NCI-H1105 treated with DMSO at 0.1 percent for 48 hours (cell line): ENCODE data around the gene CCDC15.
A peak's percentile ranks its signal among the peaks of the same experiment; 100 is the strongest.
"Not testable (repeated sequence)": the region's sequence is repeated elsewhere in the genome, so short reads cannot be mapped to it uniquely, and the experiment has no call there.

Experiments used
- DNase-seq: peaks from one replicate; lab custom pipeline; 2025; lab: John Stamatoyannopoulos, UW

The CCDC15 gene

GRCh38 chr11:125001079-125001778 is 47.2 kb downstream of the CCDC15 start:
- no peak for DNase-seq

DNA sequence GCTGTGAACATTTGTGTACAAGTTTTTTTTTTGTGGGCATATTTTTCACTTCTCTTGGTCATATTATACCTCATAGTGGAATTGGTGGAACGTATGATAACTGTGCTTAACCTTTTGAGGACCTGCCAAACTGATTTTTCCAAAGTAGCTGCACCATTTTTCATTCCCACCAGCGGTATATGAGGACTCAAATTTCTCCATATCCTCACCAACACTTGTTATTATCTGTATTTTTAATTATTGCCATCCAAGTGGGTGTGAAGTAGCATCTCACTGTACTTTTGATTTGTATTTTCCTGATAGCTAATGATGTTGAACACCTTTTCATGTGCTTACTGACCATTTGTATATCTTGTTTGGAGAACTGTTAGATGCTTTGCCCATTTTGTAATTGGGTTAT is 47.8 kb downstream of the CCDC15 start:
- DNase-seq = no peak

DNA sequence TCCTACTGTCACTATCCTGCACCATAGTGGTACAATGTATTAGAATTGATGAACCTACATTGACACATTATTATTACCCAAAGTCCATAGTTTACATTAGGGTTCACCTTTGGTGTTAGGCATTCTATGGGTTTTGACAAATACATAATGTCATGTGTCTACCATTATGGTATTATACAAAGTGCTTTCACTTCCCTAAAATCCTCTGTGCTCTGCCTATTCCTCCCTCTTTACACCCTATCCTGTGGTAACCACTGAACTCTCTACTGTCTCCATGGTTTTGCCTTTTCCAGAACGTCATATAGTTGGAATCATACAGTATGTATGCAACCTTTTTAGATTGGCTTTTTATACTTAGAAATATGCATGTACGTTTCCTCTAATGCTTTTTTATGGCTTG is 51.5 kb downstream of the CCDC15 start:
- DNase-seq = no peak

DNA sequence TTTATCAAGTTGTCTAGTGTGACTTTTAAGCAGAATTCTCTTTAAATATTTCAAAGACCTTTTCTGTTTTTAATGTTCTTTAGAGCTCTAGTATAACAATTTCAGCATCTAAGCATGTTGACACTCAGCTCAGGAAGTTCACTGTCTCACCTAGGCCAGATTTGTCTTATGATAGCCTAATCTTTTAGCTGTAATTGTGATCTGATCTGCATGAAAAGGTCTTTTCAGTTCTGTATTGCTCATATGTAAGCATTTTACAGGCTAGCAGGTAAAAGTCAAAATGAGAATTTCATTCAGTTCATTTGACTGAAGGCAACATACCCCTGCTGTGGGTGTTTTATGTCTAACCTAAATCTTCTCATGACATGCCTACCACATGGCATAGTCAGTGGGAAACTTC is 62.4 kb downstream of the CCDC15 start:
- no peak for DNase-seq

GRCh38 chr11:125020342-125020741 is 66.3 kb downstream of the CCDC15 start:
- DNase-seq = no peak

GRCh38 chr11:125022551-125022950 is 68.5 kb downstream of the CCDC15 start:
- DNase-seq = no peak

- DNase-seq = no peak
Measured at GRCh38 chr11:125025968-125026367, 72.0 kb downstream of the CCDC15 start.

GRCh38 chr11:125029431-125029830 is 75.4 kb downstream of the CCDC15 start:
- not testable (repeated sequence) for DNase-seq

GRCh38 chr11:125036933-125037332 is 82.9 kb downstream of the CCDC15 start:
- no peak for DNase-seq

GRCh38 chr11:125049164-125049792 is 95.3 kb downstream of the CCDC15 start:
- no peak for DNase-seq

DNA sequence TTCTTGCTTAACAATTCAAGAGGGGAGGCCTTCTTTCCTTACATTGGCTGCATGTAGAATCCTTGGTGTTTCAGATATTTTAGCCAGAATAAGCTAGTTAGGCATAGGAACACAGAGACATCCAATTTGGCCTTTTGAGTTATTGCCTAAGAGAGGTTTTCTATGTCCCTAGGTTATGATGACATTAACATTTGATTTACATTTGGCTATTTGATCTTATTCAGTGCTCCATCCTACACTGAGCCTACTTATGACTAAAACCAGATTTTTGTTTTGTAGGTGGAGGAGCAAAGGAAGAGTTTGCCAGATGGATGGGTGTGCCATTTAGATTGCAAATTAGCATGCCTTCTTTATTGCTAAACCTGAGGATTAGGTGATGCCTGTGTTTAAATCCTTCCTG is 98.0 kb downstream of the CCDC15 start:
- no peak for DNase-seq

DNA sequence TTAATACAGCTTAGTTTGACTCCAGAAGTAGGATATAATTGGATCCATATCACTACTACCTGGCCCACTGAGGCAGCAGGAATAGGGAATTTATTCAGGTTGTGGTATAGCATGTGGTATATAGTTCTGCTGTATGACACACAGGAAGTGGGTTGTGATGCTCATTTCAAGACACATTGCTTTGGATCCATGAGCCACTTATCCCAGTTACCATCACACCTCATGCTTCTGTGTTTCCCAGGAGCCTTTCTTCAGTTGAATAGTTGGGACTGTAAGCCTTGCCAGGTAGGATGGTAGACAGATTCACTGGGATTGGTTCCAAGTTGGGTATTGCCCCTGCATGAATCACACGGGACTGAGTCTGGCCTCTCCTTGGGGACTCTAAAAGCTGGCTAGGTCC is 99.2 kb downstream of the CCDC15 start:
- no peak for DNase-seq

DNA sequence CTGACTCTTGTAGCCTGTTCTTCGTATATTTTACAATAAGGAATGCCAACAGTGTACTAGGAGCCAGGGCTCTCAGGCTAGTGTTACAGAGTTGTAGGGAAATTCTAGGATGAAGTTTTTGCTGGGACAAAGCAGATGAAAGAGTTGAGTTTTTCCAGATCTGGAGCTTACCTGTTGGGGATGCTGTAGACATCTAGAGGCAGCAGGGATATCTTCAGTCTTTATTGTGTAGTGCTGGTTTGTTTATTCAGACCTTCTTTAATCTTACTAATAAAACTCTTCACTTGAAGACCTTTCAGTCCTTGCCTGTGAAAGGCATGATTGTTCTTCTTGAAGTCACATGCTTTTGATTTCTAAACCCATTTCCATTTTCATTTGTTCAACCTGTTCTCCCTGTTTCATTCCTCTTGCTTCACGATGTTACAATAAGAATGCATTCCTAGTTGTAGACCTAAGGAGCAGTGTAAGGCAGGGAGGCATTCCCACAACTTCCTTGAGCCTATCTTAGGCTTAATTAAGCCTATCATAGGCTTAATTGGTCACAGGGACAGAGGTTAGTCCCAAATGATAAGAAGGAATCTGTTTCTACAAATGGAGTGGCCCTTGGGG is 101.2 kb downstream of the CCDC15 start:
- no peak for DNase-seq

DNA sequence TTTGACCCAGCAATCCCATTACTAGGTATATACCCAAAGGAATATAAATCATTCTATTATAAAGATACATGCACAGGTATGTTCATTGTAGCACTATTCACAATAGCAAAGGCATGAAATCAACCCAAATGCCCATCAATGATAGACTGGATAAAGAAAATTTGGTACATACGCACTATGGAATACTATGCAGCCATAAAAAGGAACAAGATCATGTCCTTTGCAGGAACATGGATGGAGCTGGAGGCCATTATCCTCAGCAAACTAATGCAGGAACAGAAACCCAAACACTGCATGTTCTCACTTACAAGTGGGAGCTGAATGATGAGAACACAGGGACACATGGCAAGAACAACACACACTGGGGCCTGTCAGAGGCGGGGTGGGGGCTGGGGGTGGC is 102.1 kb downstream of the CCDC15 start:
- not testable (repeated sequence) for DNase-seq

DNA sequence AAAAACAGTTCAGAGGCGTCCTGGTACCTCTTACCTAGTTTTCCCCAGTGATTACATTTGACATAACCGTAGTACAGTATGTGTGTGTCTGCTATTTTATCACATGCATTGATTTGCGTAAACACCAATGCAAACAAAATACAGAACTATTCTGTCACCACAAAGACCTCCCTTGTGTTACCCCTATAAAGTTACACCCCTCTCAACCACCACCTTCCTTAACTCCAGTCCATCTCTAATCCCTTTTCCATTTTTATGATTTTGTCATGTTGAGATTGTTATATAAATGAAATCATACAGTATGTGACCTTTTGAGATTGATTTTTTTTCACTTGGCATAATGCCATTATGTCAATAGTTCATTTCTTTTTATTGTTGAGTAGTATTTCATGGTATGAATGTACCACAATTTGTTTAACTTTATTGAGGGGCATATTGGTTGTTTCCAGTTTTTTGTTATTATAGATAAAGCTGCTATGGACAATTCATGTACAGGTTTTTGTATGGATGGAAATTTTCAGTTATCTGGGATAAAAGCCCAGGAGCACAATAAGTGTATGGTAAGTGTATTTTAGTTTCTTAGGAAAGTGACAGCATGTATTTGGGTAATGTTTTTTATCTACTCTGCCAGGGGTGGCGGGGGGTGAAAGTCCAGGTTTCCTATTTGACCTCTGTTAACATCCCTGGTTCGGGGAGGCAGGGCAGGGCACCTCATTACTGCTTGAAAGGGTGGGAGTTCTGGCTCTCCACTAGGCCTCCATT is 103.1 kb downstream of the CCDC15 start:
- DNase-seq = no peak

DNA sequence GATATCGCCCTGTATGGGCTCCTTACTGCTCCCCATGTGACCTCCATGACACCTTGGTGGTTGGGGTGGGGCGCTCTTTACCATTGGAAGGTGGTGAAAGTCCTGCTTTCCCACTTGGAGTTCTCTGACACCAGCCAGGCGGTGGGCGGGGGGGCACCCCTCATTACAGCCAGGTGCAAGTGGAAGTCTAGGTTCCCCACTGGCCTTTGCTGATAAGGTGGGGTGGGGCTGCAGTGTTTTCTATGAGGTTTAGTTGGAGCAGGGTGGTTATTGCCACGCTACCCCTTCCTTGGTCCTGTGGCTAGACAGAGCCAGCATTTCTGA is 103.7 kb downstream of the CCDC15 start:
- DNase-seq = no peak

GRCh38 chr11:125061281-125061680 is 107.3 kb downstream of the CCDC15 start:
- no peak for DNase-seq

GRCh38 chr11:125062218-125062930 is 108.4 kb downstream of the CCDC15 start:
- no peak for DNase-seq

DNA sequence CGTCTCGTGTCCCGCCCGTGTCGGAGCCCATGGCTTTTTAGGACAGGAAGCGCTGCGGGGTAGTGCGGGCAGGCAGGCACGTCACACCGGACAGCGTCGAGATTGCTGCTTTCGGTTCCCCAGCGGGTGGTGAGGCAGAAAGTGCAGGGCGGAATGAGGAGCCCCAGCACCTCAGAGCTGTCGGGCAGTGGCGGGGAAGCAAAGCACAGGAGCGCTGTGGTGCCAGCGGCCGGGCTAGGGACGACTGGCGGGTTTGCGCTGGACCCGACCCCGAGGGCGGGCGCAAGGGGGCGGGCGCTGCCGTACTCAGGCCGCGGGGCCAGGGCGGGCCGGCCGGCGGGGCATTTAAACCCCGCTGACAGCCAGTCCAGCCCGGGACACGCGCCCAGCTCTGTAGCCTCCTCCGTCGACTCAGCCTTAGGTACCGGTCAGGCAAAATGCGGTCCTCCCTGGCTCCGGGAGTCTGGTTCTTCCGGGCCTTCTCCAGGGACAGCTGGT is 109.0 kb downstream of the CCDC15 start, which contains the start of gene SLC37A2:
TSS of gene SLC37A2 (plus strand) at position 375 of the 498 bp plus-strand sequence. CDS start at position 438, 63 bp downstream.
- peak; percentile 37 for DNase-seq

GRCh38 chr11:125063429-125064043 is 109.5 kb downstream of the CCDC15 start:
- DNase-seq = no peak

GRCh38 chr11:125064070-125064469 is 110.1 kb downstream of the CCDC15 start:
- DNase-seq = no peak
